ENCODE results near the gene SHISAL1. TPM values are rescaled to one million over a fixed set of nuclear protein-coding genes. Genes with fewer than 3 reads are reported as not detected.

The SHISAL1 gene
- total RNA-seq, 1 experiment from 2014 or later = 2.9 TPM

GRCh38 chr22:44215287-44215686, 97.5 kb downstream of the SHISAL1 start:
- Histone ChIP-seq H3K4ac (ENCODE audit: low read depth, low read length) (no peak overlapping the region), H4K5ac (ENCODE audit: insufficient read length, low read depth, low read length) (no peak overlapping the region), H3K79me2 (ENCODE audit: insufficient read depth, low read length) (no peaks in the 10 kb centered on the region), H2BK20ac (ENCODE audit: low read depth, low read length, poor library complexity, severe bottlenecking) (no peak overlapping the region), H3K23ac (ENCODE audit: insufficient read length, low read depth, low read length) (no peak overlapping the region), H3K79me1 (ENCODE audit: insufficient read depth, low read depth, low read length, poor library complexity, severe bottlenecking) (no peaks in the 10 kb centered on the region), H2BK120ac (ENCODE audit: low read depth, low read length, poor library complexity, severe bottlenecking) (no peak overlapping the region), H3K4me1 (ENCODE audit: insufficient read depth, low read length) (no peaks in the 10 kb centered on the region), H3T11ph (ENCODE audit: low read length) (no peak overlapping the region), H2BK15ac (ENCODE audit: low read depth, low read length) (no peak overlapping the region), H3K23me2 (ENCODE audit: insufficient read length, low read depth, low read length, poor library complexity, severe bottlenecking) (no peaks in the 10 kb centered on the region), H3K14ac (ENCODE audit: insufficient read depth, low read length) (no peak overlapping the region), H3K27me3 (ENCODE audit: insufficient read depth, low read length) (no peaks in the 10 kb centered on the region), H3K56ac (ENCODE audit: insufficient read length, low read depth, low read length) (no peak overlapping the region), H2BK12ac (ENCODE audit: insufficient read length, low read depth, low read length) (no peak overlapping the region), H2AK5ac (ENCODE audit: insufficient read length, low read length) (no peak overlapping the region), H3K27ac (ENCODE audit: insufficient read length, low read depth, low read length) (no peak overlapping the region), H2BK5ac (ENCODE audit: insufficient read length, low read length) (no peak overlapping the region), H2AFZ (ENCODE audit: low read length) (no peak overlapping the region), H3K9ac (ENCODE audit: extremely low read depth, insufficient read length, low read length) (no peak overlapping the region), H4K20me1 (ENCODE audit: control insufficient read depth, insufficient read depth, insufficient read length) (no peaks in the 10 kb centered on the region), H3K9me3 (ENCODE audit: control insufficient read depth, low read depth, low read length) (no peaks in the 10 kb centered on the region), H4K91ac (ENCODE audit: insufficient read length, low read depth, low read length) (no peak overlapping the region), H3K18ac (ENCODE audit: insufficient read length, low read depth, low read length) (no peak overlapping the region), H4K8ac (replicated peaks; ENCODE audit: insufficient read length, low read depth, low read length) (no peak overlapping the region), H3K4me2 (ENCODE audit: insufficient read depth, insufficient read length, low read length) (no peak overlapping the region)
- H3K36me3 Mint-ChIP-seq (ENCODE audit: insufficient read depth in 1 of 3, low read depth in 3 of 3) = no peaks in the 10 kb centered on the region
- no peak for DNase-seq
- no peak overlapping the region for H3K4me3 Mint-ChIP-seq
- no peak overlapping the region for H3K27ac Mint-ChIP-seq
- WGBS (ENCODE audit: extremely low coverage, insufficient read length, low lambda C conversion rate) = no CpG with 5 or more reads among the region's 4 CpGs
- peaks cover 10% of the 10 kb centered on the region for H3K27me3 Mint-ChIP-seq (ENCODE audit: low read depth)
- H3K4me1 Mint-ChIP-seq = peaks cover 0 to 4% of the 10 kb centered on the region in 2 experiments; a peak in 2 of 4 replicates
- no peak for TF ChIP-seq CTCF (conservative IDR thresholded peaks at IDR 0.05)
- H3K9me3 Mint-ChIP-seq = peaks cover 0 to 2% of the 10 kb centered on the region in 2 experiments; a peak in 1 of 5 replicates
